HEK293 (cell line): ENCODE results near the gene DNAJC7.

ENCODE experiments used
- CTCF ChIP-seq: fragments of 450-650 bp; formaldehyde crosslinking; IDR thresholded peaks from 2 replicates; pipeline ENCODE4 v1.5.1; 2016; ENCODE audit warnings: missing biosample characterization, missing genetic modification characterization
- HOXC10 ChIP-seq: sonication (generic); formaldehyde crosslinking; IDR thresholded peaks from 2 replicates; pipeline ENCODE4 v1.8.1; 2023; ENCODE audit warnings: mild to moderate bottlenecking, missing genetic modification reagents
- KLF10 ChIP-seq: fragments of 450-650 bp; IDR thresholded peaks from 2 replicates; pipeline ENCODE4 v1.5.1; 2018; ENCODE audit warnings: missing biosample characterization, mild to moderate bottlenecking, missing genetic modification characterization
- KLF16 ChIP-seq: fragments of 450-650 bp; formaldehyde crosslinking; IDR thresholded peaks from 2 replicates; pipeline ENCODE4 v1.5.1; 2017; ENCODE audit warnings: missing biosample characterization, missing genetic modification characterization
- KLF8 ChIP-seq: fragments of 450-650 bp; formaldehyde crosslinking; IDR thresholded peaks from 2 replicates; pipeline ENCODE4 v1.5.1; 2016; ENCODE audit warnings: missing biosample characterization, missing genetic modification characterization
- PRDM6 ChIP-seq: fragments of 450-650 bp; formaldehyde crosslinking; IDR thresholded peaks from 2 replicates; pipeline ENCODE4 v1.5.1; 2017; ENCODE audit warnings: missing biosample characterization, missing genetic modification characterization
- SP3 ChIP-seq: fragments of 450-650 bp; formaldehyde crosslinking; IDR thresholded peaks from 2 replicates; pipeline ENCODE4 v1.5.1; 2016; ENCODE audit warnings: missing biosample characterization, missing genetic modification characterization
- SP7 ChIP-seq: fragments of 450-650 bp; formaldehyde crosslinking; IDR thresholded peaks from 2 replicates; pipeline ENCODE4 v1.5.1; 2016; ENCODE audit warnings: missing biosample characterization, missing genetic modification characterization
- ZBTB17 ChIP-seq: fragments of 450-650 bp; formaldehyde crosslinking; IDR thresholded peaks from 2 replicates; pipeline ENCODE4 v1.5.1; 2016; ENCODE audit warnings: missing biosample characterization, missing genetic modification characterization
- ZBTB6 ChIP-seq: fragments of 450-650 bp; formaldehyde crosslinking; IDR thresholded peaks from 2 replicates; pipeline ENCODE4 v1.5.1; 2017; ENCODE audit warnings: missing biosample characterization, missing genetic modification characterization
- ZEB2 ChIP-seq: fragments of 450-650 bp; formaldehyde crosslinking; IDR thresholded peaks from 2 replicates; pipeline ENCODE4 v1.5.1; 2016; ENCODE audit warnings: missing biosample characterization, missing genetic modification characterization
- ZFP37 ChIP-seq: fragments of 450-650 bp; formaldehyde crosslinking; IDR thresholded peaks from 2 replicates; pipeline ENCODE4 v1.5.1; 2016; ENCODE audit warnings: missing biosample characterization, missing genetic modification characterization
- ZNF112 ChIP-seq: fragments of 450-650 bp; formaldehyde crosslinking; IDR thresholded peaks from 2 replicates; pipeline ENCODE4 v1.5.0; 2017; ENCODE audit warnings: missing biosample characterization, missing genetic modification characterization
- ZNF121 ChIP-seq: fragments of 450-650 bp; formaldehyde crosslinking; IDR thresholded peaks from 2 replicates; pipeline ENCODE4 v1.5.1; 2016; ENCODE audit warnings: missing biosample characterization, missing genetic modification characterization
- ZNF2 ChIP-seq: fragments of 450-650 bp; formaldehyde crosslinking; IDR thresholded peaks from 2 replicates; pipeline ENCODE4 v1.5.1; 2016; ENCODE audit warnings: missing biosample characterization, missing genetic modification characterization
- ZNF311 ChIP-seq: fragments of 450-650 bp; formaldehyde crosslinking; IDR thresholded peaks from 2 replicates; pipeline ENCODE4 v1.5.1; 2017; ENCODE audit warnings: missing biosample characterization, missing genetic modification characterization, borderline replicate concordance
- ZNF350 ChIP-seq: fragments of 450-650 bp; formaldehyde crosslinking; IDR thresholded peaks from 2 replicates; pipeline ENCODE4 v1.5.0; 2017; ENCODE audit warnings: missing biosample characterization, mild to moderate bottlenecking, missing genetic modification characterization
- ZNF501 ChIP-seq: fragments of 450-650 bp; formaldehyde crosslinking; IDR thresholded peaks from 2 replicates; pipeline ENCODE4 v1.5.1; 2016; ENCODE audit warnings: missing biosample characterization, missing genetic modification characterization
- ZNF514 ChIP-seq: fragments of 450-650 bp; formaldehyde crosslinking; IDR thresholded peaks from 2 replicates; pipeline ENCODE4 v1.5.1; 2016; ENCODE audit warnings: missing biosample characterization, missing genetic modification characterization
- ZNF518A ChIP-seq: fragments of 450-650 bp; formaldehyde crosslinking; conservative IDR thresholded peaks from 2 replicates; pipeline ENCODE4 v1.5.1; 2016; ENCODE audit warnings: low read depth, missing biosample characterization, missing genetic modification characterization
- ZNF561 ChIP-seq: fragments of 450-650 bp; IDR thresholded peaks from 2 replicates; pipeline ENCODE4 v1.5.1; 2018; ENCODE audit warnings: missing biosample characterization, missing genetic modification characterization, borderline replicate concordance
- ZNF596 ChIP-seq: fragments of 450-650 bp; IDR thresholded peaks from 2 replicates; pipeline ENCODE4 v1.5.0; 2018; ENCODE audit warnings: missing biosample characterization, mild to moderate bottlenecking, missing genetic modification characterization, moderate library complexity
- ZNF692 ChIP-seq: fragments of 450-650 bp; formaldehyde crosslinking; IDR thresholded peaks from 2 replicates; pipeline ENCODE4 v1.5.1; 2016; ENCODE audit warnings: missing biosample characterization, missing genetic modification characterization
- ZNF704 ChIP-seq: fragments of 450-650 bp; formaldehyde crosslinking; IDR thresholded peaks from 2 replicates; pipeline ENCODE4 v1.5.1; 2016; ENCODE audit warnings: missing biosample characterization, missing genetic modification characterization
- ZNF747 ChIP-seq: fragments of 450-650 bp; formaldehyde crosslinking; IDR thresholded peaks from 2 replicates; pipeline ENCODE4 v1.5.1; 2016; ENCODE audit warnings: missing biosample characterization, missing genetic modification characterization
- ZNF830 ChIP-seq: fragments of 450-650 bp; IDR thresholded peaks from 2 replicates; pipeline ENCODE4 v1.5.0; 2018; ENCODE audit warnings: missing biosample characterization, missing genetic modification characterization, low read depth, mild to moderate bottlenecking, moderate library complexity
- ZSCAN30 ChIP-seq: fragments of 450-650 bp; IDR thresholded peaks from 2 replicates; pipeline ENCODE4 v1.5.1; 2018; ENCODE audit warnings: missing biosample characterization, mild to moderate bottlenecking, missing genetic modification characterization, moderate library complexity

Gene DNAJC7

GRCh38 chr17:42019509-42020404, 2.5 kb upstream of the DNAJC7 start, which contains the start of gene NKIRAS2 (continued):
- TF ChIP-seq ZBTB6 (tag by site-specific recombination): peak; percentile 79; the same call in 1 of the 2 replicates
- peak; percentile 82 for TF ChIP-seq KLF8 (tag by site-specific recombination)
- TF ChIP-seq ZNF830 (tag by site-specific recombination): no peak
- peak; percentile 33; the same call in 1 of the 2 replicates for TF ChIP-seq ZFP37 (tag by site-specific recombination)
- no peak for TF ChIP-seq ZNF121
- TF ChIP-seq ZNF2 (tag by site-specific recombination): peak; percentile 51; the same call in 1 of the 2 replicates
- peak; percentile 87 for TF ChIP-seq SP3 (tag by site-specific recombination)
- peak; percentile 91 for TF ChIP-seq ZNF518A
- peak; percentile 71; the same call in 1 of the 2 replicates for TF ChIP-seq ZNF501
- TF ChIP-seq PRDM6 (tag by site-specific recombination): no peak
- TF ChIP-seq ZSCAN30 (tag by site-specific recombination): peak; percentile 84; the same call in 1 of the 2 replicates
- no peak for TF ChIP-seq ZNF350 (tag by site-specific recombination)
- TF ChIP-seq ZBTB17 (tag by site-specific recombination): peak; percentile 73
- TF ChIP-seq SP7 (tag by site-specific recombination): 0 out of 2 replicates have a peak, but pooled peaks have one; percentile 59
- TF ChIP-seq ZNF514 (tag by site-specific recombination): no peak
- no peak for TF ChIP-seq ZNF311 (tag by site-specific recombination)
- TF ChIP-seq ZEB2 (tag by site-specific recombination): peak; percentile 84; the same call in 1 of the 2 replicates
- no peak for TF ChIP-seq ZNF112 (tag by site-specific recombination)
- peak; percentile 94 for TF ChIP-seq CTCF (tag by site-specific recombination)
- peak; percentile 51; the same call in 1 of the 2 replicates for TF ChIP-seq KLF10 (tag by site-specific recombination)
- peak; percentile 67 for TF ChIP-seq ZNF561 (tag by site-specific recombination)
- peak; percentile 31; the same call in 1 of the 2 replicates for TF ChIP-seq ZNF692 (tag by site-specific recombination)
- no peak for TF ChIP-seq ZNF596 (tag by site-specific recombination)
- no peak for TF ChIP-seq ZNF704
- TF ChIP-seq KLF16 (tag by site-specific recombination): peak; percentile 64; the same call in 1 of the 2 replicates
- TF ChIP-seq ZNF747: no peak
- no peak for TF ChIP-seq HOXC10 (CRISPR knock-in tag)
